ENCODE data around the gene CX3CR1. TPM values are rescaled to one million over a fixed set of nuclear protein-coding genes. Genes with fewer than 3 reads are reported as not detected.

Gene CX3CR1
- total RNA-seq, 1 donor from 2014 or later: not detected

GRCh38 chr3:39275963-39276593 lies 3.8 kb downstream of the CX3CR1 start:
- no peak for DNase-seq
- Mint-ChIP-seq H3K4me1 (ENCODE audit: low read depth, unreplicated experiment) (no peaks in the 10 kb centered on the region), H3K27me3 (ENCODE audit: unreplicated experiment) (peaks cover 2% of the 10 kb centered on the region), H3K4me3 (ENCODE audit: unreplicated experiment) (no peak overlapping the region), H3K36me3 (ENCODE audit: unreplicated experiment) (no peaks in the 10 kb centered on the region), H3K9me3 (ENCODE audit: unreplicated experiment) (peaks cover 1% of the 10 kb centered on the region), H3K27ac (ENCODE audit: unreplicated experiment) (no peak overlapping the region)
- TF ChIP-seq CTCF (IDR thresholded peaks at IDR 0.05; ENCODE audit: partially characterized antibody, unreplicated experiment): no peak

GRCh38 chr3:39275052-39275451 lies 4.8 kb downstream of the CX3CR1 start:
- peaks cover 2% of the 10 kb centered on the region for H3K27me3 Mint-ChIP-seq (ENCODE audit: unreplicated experiment)
- no peaks in the 10 kb centered on the region for H3K9me3 Mint-ChIP-seq (ENCODE audit: unreplicated experiment)
- DNase-seq: no peak
- no peak overlapping the region for H3K4me3 Mint-ChIP-seq (ENCODE audit: unreplicated experiment)
- H3K27ac Mint-ChIP-seq (ENCODE audit: unreplicated experiment): no peak overlapping the region
- H3K36me3 Mint-ChIP-seq (ENCODE audit: unreplicated experiment): no peaks in the 10 kb centered on the region
- no peaks in the 10 kb centered on the region for H3K4me1 Mint-ChIP-seq (ENCODE audit: low read depth, unreplicated experiment)
- TF ChIP-seq CTCF (IDR thresholded peaks at IDR 0.05; ENCODE audit: partially characterized antibody, unreplicated experiment): no peak

- Mint-ChIP-seq H3K36me3 (ENCODE audit: unreplicated experiment) (no peaks in the 10 kb centered on the region), H3K27me3 (ENCODE audit: unreplicated experiment) (no peaks in the 10 kb centered on the region), H3K9me3 (ENCODE audit: unreplicated experiment) (peaks cover 2% of the 10 kb centered on the region)
These were observed 6.7 kb downstream of the CX3CR1 start for GRCh38 chr3:39273119-39273518.

GRCh38 chr3:39272191-39272590 lies 7.6 kb downstream of the CX3CR1 start:
- Mint-ChIP-seq H3K27me3 (ENCODE audit: unreplicated experiment) (no peaks in the 10 kb centered on the region), H3K9me3 (ENCODE audit: unreplicated experiment) (peaks cover 2% of the 10 kb centered on the region), H3K4me3 (ENCODE audit: unreplicated experiment) (no peak overlapping the region), H3K36me3 (ENCODE audit: unreplicated experiment) (no peaks in the 10 kb centered on the region), H3K4me1 (ENCODE audit: low read depth, unreplicated experiment) (peaks cover 4% of the 10 kb centered on the region), H3K27ac (ENCODE audit: unreplicated experiment) (no peak overlapping the region)
- no peak for DNase-seq
- no peak for TF ChIP-seq CTCF (IDR thresholded peaks at IDR 0.05; ENCODE audit: partially characterized antibody, unreplicated experiment)

More at GRCh38 chr3:39273119-39273518, 6.7 kb downstream of the CX3CR1 start:
- DNase-seq: no peak
- peaks cover 4% of the 10 kb centered on the region for H3K4me1 Mint-ChIP-seq (ENCODE audit: low read depth, unreplicated experiment)
- TF ChIP-seq CTCF (IDR thresholded peaks at IDR 0.05; ENCODE audit: partially characterized antibody, unreplicated experiment): no peak
- H3K4me3 Mint-ChIP-seq (ENCODE audit: unreplicated experiment): no peak overlapping the region
- no peak overlapping the region for H3K27ac Mint-ChIP-seq (ENCODE audit: unreplicated experiment)

- no peaks in the 10 kb centered on the region for H3K27me3 Mint-ChIP-seq (ENCODE audit: unreplicated experiment)
- no peak for TF ChIP-seq CTCF (IDR thresholded peaks at IDR 0.05; ENCODE audit: partially characterized antibody, unreplicated experiment)
- no peak overlapping the region for H3K27ac Mint-ChIP-seq (ENCODE audit: unreplicated experiment)
- H3K4me3 Mint-ChIP-seq (ENCODE audit: unreplicated experiment): no peak overlapping the region
- H3K9me3 Mint-ChIP-seq (ENCODE audit: unreplicated experiment): peaks cover 2% of the 10 kb centered on the region
- H3K36me3 Mint-ChIP-seq (ENCODE audit: unreplicated experiment): no peaks in the 10 kb centered on the region
- no peak for DNase-seq
- H3K4me1 Mint-ChIP-seq (ENCODE audit: low read depth, unreplicated experiment): peaks cover 4% of the 10 kb centered on the region
These were observed 8.4 kb downstream of the CX3CR1 start for GRCh38 chr3:39271363-39271914.

All from glutamatergic neuron (in vitro differentiated cells).